Measurements from ENCODE around the gene CYP1B1. TPM values are rescaled to one million over a fixed set of nuclear protein-coding genes. Genes with fewer than 3 reads are reported as not detected.

The CYP1B1 gene
- total and polyA plus RNA-seq, 7 donors = 1.4 to 24.6 (median 12.2) TPM

DNA sequence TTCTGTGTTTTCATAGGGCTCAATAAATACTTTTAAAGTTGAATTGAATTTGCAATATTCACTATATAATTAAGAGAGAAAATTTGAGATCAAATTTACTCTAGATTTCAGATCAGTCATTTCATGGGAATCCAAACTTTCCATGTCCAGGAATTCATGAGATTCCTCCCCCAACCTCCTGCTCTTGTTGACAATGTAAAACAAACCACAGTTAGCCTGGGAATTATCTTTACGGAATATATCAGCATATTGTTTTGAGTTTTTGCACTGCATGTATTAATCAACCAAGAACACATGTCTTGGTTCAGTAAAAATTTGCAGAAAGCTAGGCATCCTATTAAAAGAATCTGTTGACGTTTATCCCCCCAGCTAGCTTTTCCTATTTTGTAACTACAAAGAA, 42.3 kb downstream of the CYP1B1 start:
- H3K27ac ChIP-seq = no peak overlapping the region
- WGBS, 2 donors = 45 to 49% methylated on average over 2 of the region's 2 CpGs
- TF ChIP-seq EP300 (IDR thresholded peaks at IDR 0.05) = no peak
- TF ChIP-seq POLR2A (IDR thresholded peaks at IDR 0.05) = no peak
- TF ChIP-seq, protein P1, sequence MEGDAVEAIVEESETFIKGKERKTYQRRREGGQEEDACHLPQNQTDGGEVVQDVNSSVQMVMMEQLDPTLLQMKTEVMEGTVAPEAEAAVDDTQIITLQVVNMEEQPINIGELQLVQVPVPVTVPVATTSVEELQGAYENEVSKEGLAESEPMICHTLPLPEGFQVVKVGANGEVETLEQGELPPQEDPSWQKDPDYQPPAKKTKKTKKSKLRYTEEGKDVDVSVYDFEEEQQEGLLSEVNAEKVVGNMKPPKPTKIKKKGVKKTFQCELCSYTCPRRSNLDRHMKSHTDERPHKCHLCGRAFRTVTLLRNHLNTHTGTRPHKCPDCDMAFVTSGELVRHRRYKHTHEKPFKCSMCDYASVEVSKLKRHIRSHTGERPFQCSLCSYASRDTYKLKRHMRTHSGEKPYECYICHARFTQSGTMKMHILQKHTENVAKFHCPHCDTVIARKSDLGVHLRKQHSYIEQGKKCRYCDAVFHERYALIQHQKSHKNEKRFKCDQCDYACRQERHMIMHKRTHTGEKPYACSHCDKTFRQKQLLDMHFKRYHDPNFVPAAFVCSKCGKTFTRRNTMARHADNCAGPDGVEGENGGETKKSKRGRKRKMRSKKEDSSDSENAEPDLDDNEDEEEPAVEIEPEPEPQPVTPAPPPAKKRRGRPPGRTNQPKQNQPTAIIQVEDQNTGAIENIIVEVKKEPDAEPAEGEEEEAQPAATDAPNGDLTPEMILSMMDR (IDR thresholded peaks at IDR 0.05) = no peak
- no peak for TF ChIP-seq POLR2AphosphoS5 (IDR thresholded peaks at IDR 0.05)
- H3K27me3 ChIP-seq = no peaks in the 10 kb centered on the region
- H3K4me3 ChIP-seq = no peak overlapping the region
- no peak for DNase-seq
- intact Hi-C loops (cut with DNase I) = no loop called here
- H3K36me3 ChIP-seq = no peaks in the 10 kb centered on the region
- peaks cover 0 to 13% (median 3%) of the 10 kb centered on the region in 4 donors for H3K4me1 ChIP-seq
- no peaks in the 10 kb centered on the region for H3K9me3 ChIP-seq

DNA sequence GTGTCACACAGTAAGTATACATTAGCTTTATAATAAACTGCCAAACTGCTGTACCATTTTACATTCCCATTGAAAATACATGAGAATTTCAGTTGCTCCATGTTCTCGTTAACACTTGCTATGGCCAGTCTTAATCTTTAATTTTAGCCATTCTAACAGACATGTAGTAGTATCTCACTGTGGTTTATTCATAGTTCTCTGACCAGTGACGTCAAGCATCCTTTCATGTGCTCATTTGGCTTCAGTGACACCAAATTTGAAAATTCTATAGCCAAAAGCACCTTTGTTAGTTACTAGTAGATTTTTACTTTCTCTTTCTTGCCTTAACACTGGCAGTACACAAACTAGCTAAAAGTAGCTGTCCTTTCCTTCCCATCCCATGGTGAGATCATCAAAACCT, 43.0 kb downstream of the CYP1B1 start:
- H3K27me3 ChIP-seq = no peaks in the 10 kb centered on the region
- no peaks in the 10 kb centered on the region for H3K9me3 ChIP-seq
- intact Hi-C loops (cut with DNase I) = no loop called here
- H3K36me3 ChIP-seq = no peaks in the 10 kb centered on the region
- no peak overlapping the region for H3K4me3 ChIP-seq
- WGBS, 2 donors = 93 to 96% methylated on average over 2 of the region's 2 CpGs
- no peak for DNase-seq
- peaks cover 0 to 6% (median 0%) of the 10 kb centered on the region in 4 donors for H3K4me1 ChIP-seq
- no peak overlapping the region for H3K27ac ChIP-seq
- TF ChIP-seq EP300 (IDR thresholded peaks at IDR 0.05) (no peak), POLR2AphosphoS5 (IDR thresholded peaks at IDR 0.05) (no peak), POLR2A (IDR thresholded peaks at IDR 0.05) (no peak)
- TF ChIP-seq, protein P1 (IDR thresholded peaks at IDR 0.05) = no peak

DNA sequence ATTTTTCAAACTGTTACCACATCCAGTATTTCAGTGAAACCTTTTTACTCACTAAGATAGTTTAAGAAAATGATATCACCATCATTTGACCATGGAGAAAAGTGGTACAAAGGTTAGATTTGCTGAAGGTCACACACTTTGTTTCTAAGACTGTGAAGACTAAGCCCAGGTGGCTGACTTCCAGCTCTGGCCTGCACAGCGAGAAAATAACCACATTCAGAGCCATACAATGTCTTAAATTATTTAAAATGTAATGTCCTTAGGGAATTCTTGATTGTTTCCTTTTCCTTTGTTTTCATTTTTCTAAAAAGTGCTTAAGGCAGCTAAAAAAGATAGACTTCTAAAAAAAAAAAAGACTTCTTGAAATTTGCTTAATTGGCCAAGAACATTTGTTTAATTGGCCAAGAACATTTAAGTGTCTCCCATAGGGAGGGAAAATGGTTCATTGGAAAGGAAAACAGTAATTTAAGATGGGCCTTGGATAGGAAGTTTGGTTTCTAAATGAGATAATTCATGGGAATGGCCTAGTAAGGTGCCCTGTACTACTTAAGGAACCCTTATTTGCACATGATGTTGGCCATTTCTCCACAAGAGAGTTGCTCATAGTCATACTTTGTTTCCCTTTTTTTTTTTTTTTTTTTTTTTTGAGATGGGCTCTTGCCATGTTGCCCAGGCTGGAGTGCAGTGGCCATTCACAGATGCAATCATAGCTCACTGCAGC, 45.2 kb downstream of the CYP1B1 start:
- no peak for DNase-seq
- H3K9me3 ChIP-seq = no peaks in the 10 kb centered on the region

DNA sequence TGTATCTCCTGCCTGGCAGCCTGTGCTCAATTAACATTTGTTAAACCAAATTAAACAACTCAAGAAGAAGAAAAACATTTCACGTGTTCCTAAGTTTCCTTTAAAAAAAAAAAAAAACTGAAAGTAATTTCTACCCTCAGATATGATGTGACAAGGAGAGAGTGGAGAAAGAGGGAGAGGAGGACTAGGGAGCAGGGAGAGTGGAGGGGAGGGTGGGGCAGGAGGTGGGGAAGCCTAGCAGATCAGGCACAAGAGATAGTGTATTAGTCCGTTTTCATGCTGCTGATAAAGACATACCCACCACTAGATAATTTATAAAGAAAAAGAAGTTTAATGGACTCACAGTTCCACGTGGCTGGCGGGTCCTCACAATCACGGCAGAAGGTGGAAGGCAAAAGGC, 46.4 kb downstream of the CYP1B1 start:
- Histone ChIP-seq H3K4me1 (no peaks in the 10 kb centered on the region), H3K36me3 (no peaks in the 10 kb centered on the region), H3K9me3 (no peaks in the 10 kb centered on the region), H3K4me3 (no peak overlapping the region), H3K27ac (no peak overlapping the region), H3K27me3 (no peaks in the 10 kb centered on the region)
- TF ChIP-seq POLR2A (IDR thresholded peaks at IDR 0.05) (no peak), POLR2AphosphoS5 (IDR thresholded peaks at IDR 0.05) (no peak), EP300 (IDR thresholded peaks at IDR 0.05) (no peak)
- TF ChIP-seq, protein P1 (IDR thresholded peaks at IDR 0.05) = no peak
- intact Hi-C loops (cut with DNase I) = no loop called here
- WGBS, 2 donors = 89 to 93% methylated on average over 5 of the region's 5 CpGs
- no peak for DNase-seq

More for the DNA sequence above, 45.2 kb downstream of the CYP1B1 start:
- intact Hi-C loops (cut with DNase I) = no loop called here
- no peaks in the 10 kb centered on the region for H3K36me3 ChIP-seq
- H3K27ac ChIP-seq = no peak overlapping the region
- 70 to 88% methylated on average over 1 of the region's 1 CpG for WGBS, 2 donors
- H3K4me1 ChIP-seq = no peaks in the 10 kb centered on the region
- TF ChIP-seq POLR2AphosphoS5 (IDR thresholded peaks at IDR 0.05) = no peak
- no peak for TF ChIP-seq POLR2A (IDR thresholded peaks at IDR 0.05)
- TF ChIP-seq EP300 (IDR thresholded peaks at IDR 0.05) = no peak
- TF ChIP-seq, protein P1 (IDR thresholded peaks at IDR 0.05) = no peak
- no peak overlapping the region for H3K4me3 ChIP-seq
- H3K27me3 ChIP-seq = no peaks in the 10 kb centered on the region

DNA sequence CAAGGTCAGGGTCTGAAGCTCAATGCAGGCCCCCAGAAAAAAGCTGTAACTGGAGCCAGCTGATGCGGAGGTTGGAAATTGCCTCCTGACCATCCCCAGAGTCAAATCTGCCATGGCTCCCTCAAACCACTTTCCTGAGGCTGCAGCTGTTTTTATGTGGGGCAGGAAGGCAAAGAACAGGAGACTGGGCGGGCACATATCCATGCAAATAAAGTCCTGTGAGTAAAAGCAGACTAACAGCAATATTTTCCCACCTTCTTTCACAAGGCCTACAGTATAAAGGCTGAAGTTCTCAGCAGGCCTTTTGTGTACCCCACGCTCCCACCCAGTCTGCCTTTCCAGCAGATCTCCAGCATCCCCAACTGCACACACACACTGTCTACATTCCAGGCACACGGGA, 47.1 kb downstream of the CYP1B1 start:
- WGBS, 2 donors = 93 to 94% methylated on average over 4 of the region's 4 CpGs
- Histone ChIP-seq H3K4me1 (no peaks in the 10 kb centered on the region), H3K4me3 (no peak overlapping the region), H3K36me3 (no peaks in the 10 kb centered on the region), H3K27ac (no peak overlapping the region), H3K27me3 (no peaks in the 10 kb centered on the region), H3K9me3 (no peaks in the 10 kb centered on the region)
- TF ChIP-seq POLR2A (IDR thresholded peaks at IDR 0.05) (no peak), POLR2AphosphoS5 (IDR thresholded peaks at IDR 0.05) (no peak), EP300 (IDR thresholded peaks at IDR 0.05) (no peak)
- TF ChIP-seq, protein P1 (IDR thresholded peaks at IDR 0.05) = no peak
- intact Hi-C loops (cut with DNase I) = no loop called here
- DNase-seq = no peak

Data from sigmoid colon (tissue), 7 donors.